ENCODE results near the gene ARFGEF3.
A peak's percentile ranks its signal among the peaks of the same experiment; 100 is the strongest.
"Not testable (repeated sequence)": the region's sequence is repeated elsewhere in the genome, so short reads cannot be mapped to it uniquely, and the experiment has no call there.

ARFGEF3 gene

DNA sequence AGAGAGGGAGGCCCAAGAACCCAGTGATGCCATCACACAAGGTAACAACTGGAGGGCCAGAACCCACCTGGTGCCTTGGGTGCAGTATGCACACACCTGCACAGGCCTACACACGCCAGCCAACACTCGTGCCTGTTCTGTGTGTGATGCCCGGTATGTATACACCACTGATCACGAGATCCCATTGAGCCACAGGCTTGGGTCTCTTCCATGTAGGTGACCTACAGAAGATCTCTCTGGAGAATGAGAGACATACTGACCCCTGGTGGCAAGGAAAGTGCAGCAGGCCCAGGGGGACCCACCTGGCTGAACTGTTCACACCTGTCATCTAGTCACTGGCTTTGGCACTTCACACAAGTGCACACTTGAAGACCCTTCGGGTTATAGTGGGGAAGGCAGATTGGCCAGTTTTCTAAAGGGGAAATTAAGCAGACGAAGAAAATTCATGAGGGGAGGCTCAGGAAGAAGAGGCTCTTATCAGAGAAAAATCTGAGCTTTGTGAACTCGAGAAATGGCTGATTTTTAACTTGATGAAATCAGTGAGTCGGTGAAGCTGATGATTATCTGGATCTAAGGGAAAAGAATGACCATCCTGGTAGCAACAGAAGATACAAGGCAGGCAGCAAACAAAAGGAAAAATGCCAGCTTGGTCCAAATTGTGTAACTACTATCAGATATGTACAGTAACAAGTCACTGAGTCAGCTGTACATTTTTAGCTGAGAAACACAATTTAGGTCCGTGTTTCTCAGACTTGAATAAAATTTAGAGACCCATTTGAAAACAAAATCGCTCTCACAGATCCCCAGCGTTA is 125.6 kb downstream of the ARFGEF3 start:
- DNase-seq = peak; percentile 22 to 46

DNA sequence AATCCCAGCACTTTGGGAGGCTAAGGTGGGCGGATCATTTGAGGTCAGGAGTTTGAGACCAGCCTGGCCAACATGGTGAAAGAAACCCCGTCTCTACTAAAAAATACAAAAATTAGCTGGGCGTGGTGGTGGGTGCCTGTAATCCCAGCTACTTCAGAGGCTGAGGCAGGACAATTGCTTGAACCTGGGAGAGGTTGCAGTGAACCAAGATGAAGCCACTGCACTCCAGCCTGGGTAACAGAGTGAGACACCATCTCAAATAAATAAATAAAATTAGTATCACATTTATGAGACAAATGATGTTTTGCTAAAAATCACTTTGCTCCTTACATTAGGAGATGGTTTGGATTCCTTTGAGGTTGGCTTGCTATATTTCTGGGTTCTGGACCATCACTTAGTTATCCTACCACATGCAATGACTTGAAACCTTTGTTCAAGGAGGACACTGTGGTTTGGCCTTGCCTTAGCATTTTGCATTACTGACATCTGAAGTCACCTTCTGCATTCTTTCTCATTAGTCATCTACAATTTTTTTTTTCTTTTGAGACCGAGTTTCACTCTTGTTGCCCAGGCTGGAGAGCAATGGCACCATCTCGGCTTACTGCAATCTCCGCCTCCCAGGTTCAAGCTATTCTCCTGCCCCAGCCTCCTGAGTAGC is 126.8 kb downstream of the ARFGEF3 start:
- DNase-seq = not testable (repeated sequence)

DNA sequence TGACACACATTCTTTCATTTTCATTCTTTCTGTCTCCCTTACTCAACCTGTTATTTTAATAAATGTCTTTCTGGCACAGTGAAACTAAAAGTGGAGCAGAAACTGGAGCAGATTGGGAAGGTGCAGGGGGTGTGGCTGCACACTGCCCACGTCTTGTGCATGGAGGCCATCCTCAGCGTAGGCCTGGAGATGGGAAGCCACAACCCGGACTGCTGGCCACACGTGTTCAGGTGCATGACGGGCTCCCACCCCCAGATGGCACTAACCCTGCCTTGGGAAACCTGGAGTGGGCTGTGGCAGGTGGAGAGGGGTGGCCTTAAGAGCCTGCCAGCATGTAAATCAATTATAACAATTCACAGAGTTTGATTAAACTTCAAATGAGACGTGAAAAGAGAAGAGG is 128.0 kb downstream of the ARFGEF3 start:
- no peak for DNase-seq

DNA sequence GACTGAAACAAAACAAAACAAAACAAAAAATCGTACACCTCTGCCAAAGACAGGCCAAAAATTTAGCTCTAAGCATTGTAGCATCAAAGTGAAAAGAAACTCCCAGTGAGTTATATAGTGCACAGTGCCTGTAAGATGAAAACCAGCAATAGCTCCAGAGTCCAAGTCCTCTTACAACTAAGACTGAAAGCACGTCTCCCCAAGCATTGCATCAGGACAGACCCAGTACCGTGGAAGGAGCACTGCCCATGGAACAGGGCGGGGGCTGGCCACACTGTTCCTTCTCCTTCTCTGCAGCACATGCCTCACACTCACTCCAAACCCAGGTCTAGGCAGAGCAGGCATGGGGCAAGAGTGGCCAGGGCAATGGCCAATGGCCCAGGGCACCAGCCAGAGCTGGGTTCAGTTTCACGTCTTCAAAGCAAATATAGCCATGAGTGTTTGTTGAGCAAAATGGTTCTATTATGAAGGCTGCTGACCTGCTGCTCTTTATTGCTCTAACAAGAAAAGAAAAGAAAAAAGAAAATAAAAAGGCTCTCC is 128.8 kb downstream of the ARFGEF3 start:
- no peak for DNase-seq

DNA sequence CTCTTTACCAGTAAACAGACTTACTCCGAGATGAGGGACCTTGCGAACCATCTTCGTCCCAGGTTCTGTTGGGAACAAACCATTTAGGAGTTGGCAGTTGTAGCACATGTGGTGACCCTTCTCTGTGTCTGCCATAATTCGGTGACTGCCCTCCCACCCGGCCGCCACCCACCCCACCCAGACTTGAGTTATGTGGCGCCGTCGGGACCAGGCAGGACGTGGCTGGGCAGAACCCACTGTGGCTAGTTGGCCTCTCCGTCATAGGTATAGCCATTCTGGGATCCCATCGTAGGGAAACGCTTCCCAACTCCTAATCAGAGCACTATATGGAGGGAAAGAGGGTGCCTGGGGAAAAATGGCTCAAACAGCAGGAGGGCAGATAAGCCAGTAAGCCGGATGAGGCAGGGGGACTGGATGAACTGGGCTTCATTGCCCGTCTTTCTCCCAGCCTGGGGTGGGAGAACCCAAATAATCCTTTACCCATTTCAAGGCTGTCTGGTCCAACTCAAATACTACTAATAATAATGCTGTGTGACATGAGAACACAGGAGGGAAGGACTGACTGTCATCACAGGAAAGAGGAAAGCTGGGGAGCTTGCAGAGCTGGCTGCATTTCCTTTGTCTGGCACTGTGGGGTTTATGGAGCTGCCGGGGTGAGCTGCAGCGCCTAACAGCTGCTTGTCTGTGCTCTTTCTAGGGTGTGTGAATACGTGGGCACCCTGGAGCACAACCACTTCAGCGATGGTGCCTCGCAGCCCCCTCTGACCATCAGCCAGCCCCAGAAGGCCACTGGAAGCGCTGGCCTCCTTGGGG is 129.5 kb downstream of the ARFGEF3 start:
- DNase-seq = no peak

DNA sequence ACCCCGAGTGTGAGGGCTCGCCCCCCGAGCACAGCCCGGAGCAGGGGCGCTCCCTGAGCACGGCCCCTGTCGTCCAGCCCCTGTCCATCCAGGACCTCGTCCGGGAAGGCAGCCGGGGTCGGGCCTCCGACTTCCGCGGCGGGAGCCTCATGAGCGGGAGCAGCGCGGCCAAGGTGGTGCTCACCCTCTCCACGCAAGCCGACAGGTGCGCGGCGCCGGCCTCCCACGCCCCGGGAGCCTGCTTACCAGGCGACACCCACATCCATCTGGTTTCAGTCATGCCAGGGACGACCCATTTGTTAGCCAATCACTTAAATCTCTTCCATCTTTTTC is 130.1 kb downstream of the ARFGEF3 start:
- DNase-seq = no peak

DNA sequence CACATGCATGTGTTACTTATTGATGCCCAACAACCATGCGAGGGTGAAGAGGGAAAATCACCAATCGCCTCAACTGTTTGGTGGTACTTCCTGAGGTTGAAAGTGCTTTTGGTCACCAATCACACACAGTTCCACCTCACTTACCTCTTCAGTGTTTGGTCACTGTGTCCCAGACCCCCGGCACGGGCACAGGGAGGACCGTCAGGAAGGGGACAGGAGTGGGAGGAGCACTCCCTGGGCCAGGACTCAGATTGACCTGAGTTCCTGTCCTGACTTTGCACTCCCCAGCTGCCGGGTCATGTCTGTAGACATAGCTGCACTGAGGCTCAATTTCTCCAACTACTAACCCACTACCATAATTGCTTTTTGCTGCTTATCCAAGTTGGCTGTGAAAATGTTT is 130.7 kb downstream of the ARFGEF3 start:
- DNase-seq = no peak

DNA sequence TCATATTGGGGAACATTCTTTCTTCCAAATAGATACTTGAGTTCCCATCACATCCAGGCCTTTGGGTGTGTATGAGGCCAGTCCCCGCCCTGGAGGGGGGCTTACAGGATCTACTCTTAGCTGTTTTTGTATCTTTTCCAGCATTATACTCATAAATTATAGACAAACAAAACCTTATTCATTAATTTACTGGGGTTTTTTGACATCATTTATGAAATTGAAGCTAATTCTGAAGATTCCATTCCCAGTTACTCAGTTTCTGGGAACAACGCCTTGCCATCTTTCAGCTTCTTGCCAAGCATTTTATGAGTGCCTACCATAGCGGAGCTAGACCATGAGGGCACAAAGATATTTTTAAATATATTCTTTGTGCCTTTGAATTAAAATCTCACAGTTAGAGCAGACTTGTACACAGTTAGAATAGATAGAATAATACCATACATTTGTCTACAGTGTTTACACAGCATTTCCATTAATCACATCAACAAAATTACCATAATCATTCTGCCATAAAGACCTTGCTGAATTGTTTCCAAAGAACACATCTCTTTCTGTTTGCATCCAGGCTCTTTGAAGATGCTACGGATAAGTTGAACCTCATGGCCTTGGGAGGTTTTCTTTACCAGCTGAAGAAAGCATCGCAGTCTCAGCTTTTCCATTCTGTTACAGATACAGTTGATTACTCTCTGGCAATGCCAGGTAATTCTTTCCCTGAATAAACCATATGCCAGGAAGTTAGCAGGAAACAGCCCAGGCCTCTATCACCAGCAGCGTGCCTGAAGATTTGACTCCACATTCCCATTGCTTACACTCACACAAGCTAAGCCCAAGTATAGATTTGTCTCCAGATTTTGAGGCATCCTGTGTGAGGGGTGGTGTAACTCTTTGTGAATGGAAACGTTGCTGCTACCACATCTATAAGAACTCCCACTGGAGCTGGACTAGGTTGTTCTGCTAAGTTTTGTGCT is 132.0 kb downstream of the ARFGEF3 start:
- DNase-seq = no peak

DNA sequence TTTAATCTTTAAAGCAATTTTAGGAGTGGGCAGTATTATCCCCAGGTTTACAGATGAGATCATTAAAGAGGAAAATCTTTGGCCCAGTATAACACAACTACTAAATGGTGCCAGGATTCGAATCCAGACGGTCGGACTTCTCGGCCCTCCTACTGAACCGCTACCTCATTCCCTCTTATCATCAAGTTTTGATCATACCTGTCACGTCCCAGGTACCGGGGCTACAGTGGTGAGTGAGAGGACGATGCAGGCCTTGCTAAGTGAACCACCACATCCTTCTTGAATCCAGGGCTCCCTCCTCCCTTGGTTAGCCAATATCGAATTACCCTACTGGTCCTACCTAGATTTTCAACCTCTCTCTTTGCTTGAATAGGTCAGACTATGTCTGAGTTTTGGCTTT is 134.6 kb downstream of the ARFGEF3 start:
- no peak for DNase-seq

DNA sequence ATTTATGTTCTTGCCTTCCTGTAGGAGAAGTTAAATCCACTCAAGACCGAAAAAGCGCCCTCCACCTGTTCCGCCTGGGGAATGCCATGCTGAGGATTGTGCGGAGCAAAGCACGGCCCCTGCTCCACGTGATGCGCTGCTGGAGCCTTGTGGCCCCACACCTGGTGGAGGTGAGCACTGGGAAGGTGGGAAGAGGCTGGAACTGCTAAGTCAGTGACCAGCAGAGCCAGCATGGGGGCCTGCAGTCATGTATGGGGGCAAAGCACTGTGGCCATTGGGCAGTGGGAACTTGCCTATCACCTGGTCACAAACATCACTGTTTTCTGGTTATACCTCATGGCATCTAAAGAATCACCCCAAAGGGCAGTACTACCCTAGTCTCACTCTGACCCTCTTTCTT is 135.0 kb downstream of the ARFGEF3 start:
- no peak for DNase-seq

DNA sequence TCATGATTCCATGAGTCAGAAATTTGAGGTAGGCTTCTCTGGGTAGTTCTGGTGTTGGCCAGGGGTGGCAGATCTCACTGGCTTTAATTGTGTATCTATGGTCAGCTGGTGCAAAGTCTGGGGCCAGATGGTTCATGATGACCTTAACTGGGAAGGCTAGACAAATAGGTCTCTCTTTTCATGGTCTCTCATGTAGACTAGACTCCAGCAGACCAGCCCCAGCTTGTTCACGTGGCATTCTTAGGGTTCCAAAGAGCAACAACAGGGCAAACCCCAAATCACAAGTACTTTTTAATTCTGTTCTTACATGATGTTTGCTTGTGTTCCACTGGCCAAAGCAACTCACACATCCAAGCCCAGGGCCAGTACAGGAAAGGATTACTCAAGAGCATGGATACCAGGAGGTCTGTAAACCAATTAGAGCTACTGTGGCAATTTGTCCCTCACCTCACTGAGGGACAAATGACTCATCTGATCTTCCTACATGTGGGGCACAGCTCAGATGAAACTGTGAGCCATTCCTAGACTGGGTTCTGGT is 136.1 kb downstream of the ARFGEF3 start:
- no peak for DNase-seq

DNA sequence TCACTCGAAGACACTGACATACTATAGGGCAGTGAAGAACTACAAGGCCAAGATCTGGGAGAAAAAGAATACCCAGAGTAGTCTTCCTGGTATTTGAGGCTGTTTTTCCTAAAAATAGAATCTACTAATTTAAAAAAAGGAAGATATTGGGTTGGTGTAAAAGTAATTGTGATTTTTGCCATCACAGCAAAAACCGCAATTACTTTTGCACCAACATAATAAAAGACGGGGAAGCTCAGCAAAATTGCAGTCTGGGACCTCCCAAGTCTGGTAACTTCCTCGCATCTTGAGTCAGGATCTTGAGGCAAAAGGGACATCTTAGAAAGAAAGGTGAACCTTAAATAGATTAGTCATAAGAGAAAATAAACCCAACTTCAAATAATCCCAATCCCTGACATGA is 138.7 kb downstream of the ARFGEF3 start:
- no peak for DNase-seq

DNA sequence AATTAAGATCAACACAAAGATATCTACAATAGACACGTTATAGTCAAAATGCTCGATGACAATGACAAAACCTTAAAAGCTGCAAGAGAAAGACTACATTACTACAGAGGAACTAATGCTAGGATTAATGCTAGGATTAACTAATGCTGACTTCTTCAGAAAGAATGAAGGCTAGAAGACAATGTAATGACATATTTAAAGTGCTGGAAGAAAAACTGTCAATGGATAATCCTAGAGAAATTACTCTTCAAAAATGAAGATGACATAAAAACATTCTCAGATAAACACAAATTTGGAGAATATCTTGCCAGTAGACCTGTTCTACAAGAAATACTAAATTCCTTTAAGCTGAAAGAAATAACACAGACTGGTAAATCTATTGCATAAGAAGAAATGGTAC is 140.8 kb downstream of the ARFGEF3 start:
- no peak for DNase-seq

DNA sequence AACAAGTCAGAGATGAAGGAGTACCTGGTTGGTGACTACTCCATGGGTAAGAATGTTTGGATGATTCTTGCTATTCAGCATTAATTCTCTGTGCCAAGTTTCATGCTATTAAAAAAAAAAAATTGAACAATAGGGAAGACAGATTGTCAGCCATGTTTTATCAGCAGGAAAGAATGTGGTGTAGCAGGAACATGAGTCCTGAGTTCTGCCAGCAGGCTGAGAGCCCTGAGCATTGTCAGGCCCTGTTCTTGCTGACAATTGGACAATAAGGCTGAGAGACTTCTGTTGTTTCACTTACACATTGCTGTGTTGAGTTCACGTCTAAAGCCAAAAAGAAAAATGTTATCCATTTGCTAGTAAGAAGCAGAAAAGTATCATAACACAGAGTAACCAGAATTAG is 145.6 kb downstream of the ARFGEF3 start:
- DNase-seq = no peak

DNA sequence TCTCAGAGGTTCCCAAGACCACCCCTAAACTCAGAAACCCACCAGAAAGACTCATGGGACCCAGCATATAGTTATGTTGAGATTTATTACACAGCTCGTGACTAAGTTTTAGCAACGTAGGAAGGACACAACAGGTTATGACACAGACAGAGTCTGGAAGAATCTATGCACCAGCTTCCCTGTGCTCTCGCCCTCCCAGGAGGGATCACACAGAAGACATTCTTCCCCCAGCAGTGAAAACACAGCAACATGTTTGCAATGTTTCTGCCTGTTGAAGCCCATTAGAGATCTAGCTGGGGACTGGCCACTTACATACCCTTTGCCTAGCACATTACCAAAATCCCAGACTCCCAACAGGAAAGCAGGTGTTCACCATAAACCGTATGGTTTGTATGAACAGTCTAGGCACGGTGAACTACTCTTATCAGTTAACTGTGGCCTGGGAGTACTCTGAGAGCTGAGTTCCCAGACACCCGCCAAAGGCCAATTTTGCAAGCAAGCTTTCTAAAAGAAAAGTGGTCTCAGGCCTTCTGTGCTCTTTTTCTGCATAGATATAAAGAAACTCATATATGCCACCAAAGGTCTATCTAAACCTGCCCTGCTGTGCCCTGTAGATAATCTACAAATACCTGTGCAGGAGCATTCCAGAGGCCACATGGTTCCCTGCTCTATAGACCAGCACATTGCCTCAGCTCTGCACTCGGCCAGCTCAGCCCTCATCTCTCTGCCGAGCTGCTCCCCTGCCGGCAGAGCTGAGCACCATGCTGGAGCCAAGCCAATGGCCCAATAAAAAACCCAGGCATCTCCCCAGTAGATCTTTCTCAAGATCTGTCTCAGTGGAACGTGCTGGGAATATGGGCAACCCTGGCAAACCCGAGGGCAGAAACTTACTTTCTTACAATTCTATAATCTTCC is 146.3 kb downstream of the ARFGEF3 start:
- DNase-seq = no peak

DNA sequence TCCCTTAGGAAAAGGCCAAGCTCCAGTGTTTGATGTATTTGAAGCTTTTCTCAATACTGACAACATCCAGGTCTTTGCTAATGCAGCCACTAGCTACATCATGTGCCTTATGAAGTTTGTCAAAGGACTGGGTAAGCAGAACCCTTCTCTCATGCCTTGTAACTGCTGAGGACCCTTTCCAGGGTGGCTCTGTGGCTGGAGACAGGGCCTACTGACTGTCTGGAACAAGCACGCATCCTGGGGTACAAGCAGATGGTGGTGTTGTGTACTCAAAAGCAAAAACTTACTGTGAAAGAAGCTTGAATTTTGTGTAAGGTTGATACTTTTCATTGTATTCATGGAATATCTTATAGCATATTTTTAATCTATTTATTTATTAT is 147.0 kb downstream of the ARFGEF3 start:
- no peak for DNase-seq

DNA sequence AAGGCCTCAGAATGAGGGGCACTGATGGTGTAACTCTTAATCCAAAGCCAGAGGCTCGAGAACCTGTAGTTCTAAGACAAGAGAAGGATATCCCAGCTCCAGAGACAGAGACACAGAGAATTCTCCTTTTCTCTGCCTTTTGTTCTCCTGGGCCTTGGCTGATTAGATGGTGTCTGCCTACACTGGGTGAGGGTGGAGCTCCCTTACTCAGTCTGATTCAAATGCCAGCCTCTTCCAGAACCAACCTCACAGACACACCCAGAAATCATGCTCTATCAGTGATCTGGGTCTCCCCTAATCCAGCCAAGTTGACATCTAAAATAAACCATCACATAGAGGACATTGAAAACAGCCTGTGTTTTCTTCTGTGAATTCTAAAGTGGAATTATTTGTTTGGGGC is 148.0 kb downstream of the ARFGEF3 start:
- no peak for DNase-seq

DNA sequence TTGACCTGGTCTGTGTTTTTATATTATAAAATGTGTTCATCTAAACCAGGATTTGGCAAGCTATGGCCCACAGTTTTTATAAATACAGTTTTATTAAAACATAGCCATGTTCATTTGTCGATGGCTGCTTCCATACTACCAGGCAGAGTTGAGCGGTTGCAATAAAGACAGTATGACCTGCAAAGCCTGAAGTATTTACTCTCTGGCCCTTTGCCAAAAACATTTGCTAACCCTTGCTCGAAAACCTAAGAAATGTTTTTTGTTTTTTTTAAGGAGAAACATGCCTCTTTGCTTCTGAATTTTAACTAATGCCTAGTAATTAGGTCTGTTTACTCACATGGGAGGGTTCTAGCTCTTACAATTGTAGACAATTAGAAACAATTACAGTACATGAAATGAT is 148.6 kb downstream of the ARFGEF3 start:
- no peak for DNase-seq

DNA sequence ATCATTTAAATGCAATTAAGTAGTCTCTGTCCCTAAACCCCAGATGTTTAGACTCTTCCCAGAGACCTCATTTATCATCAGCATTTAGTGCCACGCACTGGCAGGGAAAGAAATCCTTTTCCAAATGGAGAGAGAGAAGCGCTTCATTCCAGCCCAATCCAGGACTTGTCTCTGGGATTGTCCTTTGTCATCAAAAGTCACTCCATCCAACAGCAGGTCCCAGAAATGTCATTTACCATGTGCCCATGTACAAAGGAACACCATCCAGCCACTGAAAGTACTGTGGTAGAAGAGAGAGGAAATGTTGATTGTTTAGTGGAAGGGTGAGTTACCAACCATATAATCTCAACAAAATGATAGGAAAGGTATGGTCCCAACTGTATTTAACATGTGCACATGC is 149.1 kb downstream of the ARFGEF3 start:
- DNase-seq = no peak

DNA sequence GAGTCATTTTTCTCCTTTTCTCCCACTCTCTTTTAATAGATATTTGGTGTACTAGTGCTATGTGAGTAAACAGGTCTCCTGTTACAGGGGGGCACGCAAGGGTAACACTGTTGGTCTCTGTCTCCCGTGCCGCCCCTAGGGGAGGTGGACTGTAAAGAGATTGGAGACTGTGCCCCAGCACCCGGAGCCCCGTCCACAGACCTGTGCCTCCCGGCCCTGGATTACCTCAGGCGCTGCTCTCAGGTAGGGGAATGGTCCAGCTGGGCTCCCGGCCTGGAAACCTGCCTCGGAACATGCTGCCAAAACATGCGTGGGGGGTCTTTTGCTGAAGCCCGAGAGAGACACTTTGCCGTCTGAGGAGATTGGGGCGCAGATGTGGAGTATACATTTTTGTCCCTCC is 149.5 kb downstream of the ARFGEF3 start:
- DNase-seq = no peak

DNA sequence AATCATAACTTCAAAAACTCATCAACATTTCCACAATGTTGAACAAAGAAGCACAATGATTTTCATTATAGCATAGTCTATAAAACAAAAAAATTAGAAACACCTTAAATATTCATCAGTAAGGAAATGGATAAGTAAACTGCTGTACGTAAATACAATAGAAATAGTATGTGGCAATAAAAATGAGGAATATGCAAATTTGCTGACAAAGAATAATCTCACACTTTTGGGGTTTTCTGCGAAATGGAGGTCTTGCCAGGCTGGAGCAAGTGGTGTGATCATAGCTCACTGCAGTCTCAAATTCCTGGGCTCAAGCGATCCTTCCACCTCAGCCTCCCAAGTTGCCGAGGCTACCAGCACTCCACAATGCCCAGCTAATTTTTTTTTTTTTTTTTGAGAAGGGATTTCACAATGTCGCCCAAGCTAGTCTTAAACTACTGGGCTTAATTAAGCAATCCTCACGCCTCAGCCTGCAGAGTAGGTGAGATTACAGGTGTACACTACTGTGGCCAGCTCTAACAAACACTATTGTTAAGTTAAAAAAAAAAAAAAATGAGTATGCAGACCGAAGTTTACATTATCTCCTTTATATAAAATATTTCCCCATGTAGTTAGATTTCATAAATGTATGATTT is 157.1 kb downstream of the ARFGEF3 start:
- DNase-seq = no peak
